Peyer's patch (tissue), 4 donors: ENCODE measurements around the gene SPATA33. TPM values are rescaled to one million over a fixed set of nuclear protein-coding genes. Genes with fewer than 3 reads are reported as not detected.

ENCODE experiments used
- DNase-seq, 3 donors: peaks; one replicate each; pipeline ENCODE4 v3.0.0-alpha.2; 2017 to 2019
- H3K27ac ChIP-seq, 4 donors: fragments of 200-600 bp; sonication (generic); one replicate each; pipeline ENCODE4 v1.5.1; 2016 to 2019
- H3K27me3 ChIP-seq, 2 donors: fragments of 200-600 bp; sonication (generic); one replicate each; pipeline ENCODE4 v1.5.1; 2019
- H3K36me3 ChIP-seq, 3 donors: fragments of 200-600 bp; sonication (generic); one replicate each; pipeline ENCODE4 v1.5.1; 2016 to 2019
- H3K4me1 ChIP-seq, 4 donors: fragments of 200-600 bp; sonication (generic); one replicate each; pipeline ENCODE4 v1.5.1; 2016 to 2019
- H3K4me3 ChIP-seq, 4 donors: fragments of 200-600 bp; sonication (generic); 1 replicate in 3 of 4; 2 replicates in 1 of 4; pipeline ENCODE4 v1.5.1; 2016 to 2019; ENCODE audit warnings: mild to moderate bottlenecking in 1 of 4
- H3K9me3 ChIP-seq, 4 donors: fragments of 200-600 bp; sonication (generic); one replicate each; pipeline ENCODE4 v1.5.1; 2016 to 2019; ENCODE audit warnings: mild to moderate bottlenecking in 1 of 4
- POLR2A ChIP-seq, 2 donors: fragments of 450-650 bp; IDR thresholded peaks; one replicate each; pipeline ENCODE4 v1.5.1; 2017; ENCODE audit warnings: antibody characterized with exemption in 2 of 2, mild to moderate bottlenecking in 2 of 2, moderate library complexity in 2 of 2
- total RNA-seq, 4 donors: library from RNA; depleted of rRNA; stranded (reverse); fragments of >200 nt; gene quantifications; one replicate each; pipeline ENCODE4 v1.1.0, GENCODE V29; 2016
- TF ChIP-seq, protein P1 (sequence below), 6 experiments: fragments of 450-650 bp in 4 of 6; fragments of 200-600 bp in 2 of 6; sonication (generic) in 1 of 6; IDR thresholded peaks; one replicate each; pipeline ENCODE4 v1.5.1; 2017 to 2019; ENCODE audit warnings: antibody characterized with exemption in 6 of 6, mild to moderate bottlenecking in 3 of 6, moderate library complexity in 1 of 6

The SPATA33 gene
- total RNA-seq, 4 donors from 2014 or later, result 13.9 to 76.7 (median 25.6) TPM

DNA sequence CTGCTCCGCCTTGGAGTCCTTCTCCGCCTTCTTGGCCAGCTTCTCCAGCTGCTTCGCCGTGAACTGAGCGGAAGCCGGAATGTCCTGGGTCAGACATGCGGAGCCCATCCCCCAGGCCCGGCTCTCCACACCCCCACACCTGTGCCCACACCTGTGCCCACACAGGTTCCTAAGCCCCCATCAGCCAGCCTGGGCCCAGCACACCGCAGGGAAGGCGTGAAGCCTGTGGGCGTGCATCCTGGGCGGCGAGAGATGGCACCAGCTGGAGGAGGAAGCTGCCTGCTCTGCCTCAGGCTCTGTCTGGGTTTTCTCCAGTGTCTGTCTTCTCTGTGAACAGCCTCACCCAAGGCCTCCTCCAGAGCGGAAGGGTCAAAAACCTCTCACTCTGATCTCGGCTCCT lies 6.1 kb upstream of the SPATA33 start:
- Histone ChIP-seq H3K36me3 (peaks cover 0 to 60% (median 0%) of the 10 kb centered on the region in 3 donors), H3K27me3 (no peaks in the 10 kb centered on the region)
- DNase-seq, result no peak

DNA sequence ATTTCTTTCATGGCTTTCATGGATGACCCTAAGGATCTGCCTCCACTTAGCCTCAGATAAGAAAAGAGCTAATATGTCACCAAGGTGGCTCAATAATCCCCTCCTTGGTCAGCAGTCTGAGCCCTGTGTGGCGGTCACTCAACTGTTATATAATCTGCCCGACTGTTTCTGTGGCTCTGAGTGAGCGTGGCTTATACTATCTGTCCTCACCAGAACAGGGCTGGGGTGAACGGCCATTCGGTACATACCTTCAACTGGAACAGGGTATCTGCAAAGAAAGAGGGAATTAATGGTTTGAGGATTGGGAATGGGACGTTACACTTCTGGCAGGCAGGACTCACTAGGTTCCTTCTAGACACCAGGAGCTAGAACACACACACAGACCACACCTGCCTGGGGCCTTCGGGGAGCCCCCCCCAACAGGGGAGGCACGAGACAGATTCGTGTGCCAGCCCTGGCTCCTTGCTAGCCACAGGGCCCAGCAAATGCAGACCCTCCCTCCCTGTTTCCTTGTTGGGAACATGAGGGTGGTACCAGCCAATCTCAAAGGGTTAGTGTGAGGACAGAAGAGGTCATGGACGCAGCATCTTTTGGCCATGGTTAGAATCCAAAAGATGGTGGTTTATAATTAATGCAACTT lies 3.9 kb upstream of the SPATA33 start:
- DNase-seq, result no peak
- H3K9me3 ChIP-seq, result no peaks in the 10 kb centered on the region

More for the DNA sequence above, 6.1 kb upstream of the SPATA33 start:
- H3K4me3 ChIP-seq, result no peak overlapping the region
- peaks cover 2 to 15% (median 5%) of the 10 kb centered on the region in 4 donors for H3K4me1 ChIP-seq
- H3K9me3 ChIP-seq, result no peaks in the 10 kb centered on the region
- TF ChIP-seq, protein P1, sequence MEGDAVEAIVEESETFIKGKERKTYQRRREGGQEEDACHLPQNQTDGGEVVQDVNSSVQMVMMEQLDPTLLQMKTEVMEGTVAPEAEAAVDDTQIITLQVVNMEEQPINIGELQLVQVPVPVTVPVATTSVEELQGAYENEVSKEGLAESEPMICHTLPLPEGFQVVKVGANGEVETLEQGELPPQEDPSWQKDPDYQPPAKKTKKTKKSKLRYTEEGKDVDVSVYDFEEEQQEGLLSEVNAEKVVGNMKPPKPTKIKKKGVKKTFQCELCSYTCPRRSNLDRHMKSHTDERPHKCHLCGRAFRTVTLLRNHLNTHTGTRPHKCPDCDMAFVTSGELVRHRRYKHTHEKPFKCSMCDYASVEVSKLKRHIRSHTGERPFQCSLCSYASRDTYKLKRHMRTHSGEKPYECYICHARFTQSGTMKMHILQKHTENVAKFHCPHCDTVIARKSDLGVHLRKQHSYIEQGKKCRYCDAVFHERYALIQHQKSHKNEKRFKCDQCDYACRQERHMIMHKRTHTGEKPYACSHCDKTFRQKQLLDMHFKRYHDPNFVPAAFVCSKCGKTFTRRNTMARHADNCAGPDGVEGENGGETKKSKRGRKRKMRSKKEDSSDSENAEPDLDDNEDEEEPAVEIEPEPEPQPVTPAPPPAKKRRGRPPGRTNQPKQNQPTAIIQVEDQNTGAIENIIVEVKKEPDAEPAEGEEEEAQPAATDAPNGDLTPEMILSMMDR (IDR thresholded peaks at IDR 0.05), result no peak
- no peak for TF ChIP-seq POLR2A (IDR thresholded peaks at IDR 0.05)
- no peak overlapping the region for H3K27ac ChIP-seq

DNA sequence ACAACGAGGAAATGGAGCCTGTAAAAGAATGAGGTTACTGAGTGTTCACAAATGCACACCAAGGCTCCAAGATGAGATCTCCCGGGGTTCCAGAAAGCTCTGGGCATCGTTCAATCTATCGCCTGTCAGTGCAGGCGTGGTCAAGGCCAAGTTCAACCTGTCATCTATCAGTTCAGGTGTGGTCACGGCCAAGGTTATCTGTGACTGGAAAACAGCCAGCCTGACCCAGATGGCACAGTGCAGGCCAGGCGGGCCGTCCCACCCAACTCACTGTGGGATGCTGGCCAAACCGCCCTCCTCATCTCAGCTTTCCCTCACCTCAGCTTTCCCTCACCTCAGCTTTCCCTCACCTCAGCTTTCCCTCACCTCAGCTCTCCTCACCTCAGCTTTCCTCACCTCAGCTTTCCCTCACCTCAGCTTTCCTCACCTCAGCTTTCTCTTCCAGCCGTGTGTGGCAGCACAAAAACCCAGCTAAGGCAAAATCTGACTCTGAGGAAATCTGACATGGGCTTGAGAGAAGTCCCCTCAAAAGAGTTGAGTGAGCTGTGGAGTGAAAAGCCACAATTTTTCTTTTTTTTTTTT lies 2.5 kb upstream of the SPATA33 start:
- no peaks in the 10 kb centered on the region for H3K9me3 ChIP-seq
- no peaks in the 10 kb centered on the region for H3K27me3 ChIP-seq
- H3K36me3 ChIP-seq, result peaks cover 0 to 38% (median 0%) of the 10 kb centered on the region in 3 donors
- H3K27ac ChIP-seq, result peak overlapping the region in 2 of 4 donors; percentile 26 to 50
- no peak overlapping the region for H3K4me3 ChIP-seq
- no peak for TF ChIP-seq POLR2A (IDR thresholded peaks at IDR 0.05)
- TF ChIP-seq, protein P1 (IDR thresholded peaks at IDR 0.05), result no peak
- peak in 1 of 3 donors; percentile 67 for DNase-seq
- H3K4me1 ChIP-seq, result peaks cover 4 to 30% (median 11%) of the 10 kb centered on the region in 4 donors

More for the DNA sequence above, 3.9 kb upstream of the SPATA33 start:
- Histone ChIP-seq H3K27me3 (no peaks in the 10 kb centered on the region), H3K36me3 (peaks cover 0 to 50% (median 0%) of the 10 kb centered on the region in 3 donors), H3K4me3 (no peak overlapping the region), H3K27ac (no peak overlapping the region), H3K4me1 (peaks cover 4 to 25% (median 10%) of the 10 kb centered on the region in 4 donors)
- TF ChIP-seq, protein P1 (IDR thresholded peaks at IDR 0.05), result no peak
- no peak for TF ChIP-seq POLR2A (IDR thresholded peaks at IDR 0.05)

DNA sequence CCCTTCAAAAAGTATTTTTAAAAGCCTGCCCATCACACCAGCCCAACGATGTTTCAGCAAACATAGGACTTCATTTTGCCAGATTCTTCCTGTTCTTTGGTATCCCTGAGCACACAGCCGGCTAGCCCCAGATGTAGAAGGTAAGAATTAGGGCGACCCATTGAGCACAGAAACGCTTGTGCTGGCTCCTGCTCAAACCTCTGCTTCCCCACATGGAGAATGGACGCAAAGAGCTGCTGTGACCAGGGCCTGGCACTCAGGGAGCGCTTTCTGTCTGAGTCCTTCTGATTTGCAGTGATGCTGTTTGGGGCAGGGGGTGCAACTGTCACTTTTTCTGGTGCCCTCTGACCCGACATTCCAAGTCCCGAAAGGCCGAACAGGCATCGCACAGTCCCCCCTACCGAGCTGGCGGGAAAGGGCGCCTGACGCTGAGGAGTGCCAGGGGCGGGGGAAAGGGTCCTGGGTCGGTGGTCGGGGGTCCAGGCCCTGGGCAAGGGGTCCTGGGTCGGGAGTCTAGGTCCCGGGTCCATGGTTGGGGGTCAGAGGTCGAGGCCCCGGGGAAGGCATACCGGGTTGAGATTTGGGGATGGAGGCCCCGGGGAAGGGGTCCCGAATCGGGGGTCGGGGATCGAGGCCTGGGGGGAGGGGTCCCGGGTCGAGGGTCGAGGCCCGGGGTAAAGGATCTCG lies 1.1 kb upstream of the SPATA33 start:
- Histone ChIP-seq H3K36me3 (peaks cover 0 to 24% (median 0%) of the 10 kb centered on the region in 3 donors), H3K4me3 (peak overlapping the region; percentile 85 to 99 (median 91)), H3K27ac (peak overlapping the region; percentile 85 to 90 (median 90)), H3K4me1 (peaks cover 4 to 30% (median 11%) of the 10 kb centered on the region in 4 donors), H3K9me3 (no peaks in the 10 kb centered on the region), H3K27me3 (no peaks in the 10 kb centered on the region)
- TF ChIP-seq, protein P1 (IDR thresholded peaks at IDR 0.05), result no peak
- no peak for TF ChIP-seq POLR2A (IDR thresholded peaks at IDR 0.05)
- no peak for DNase-seq

DNA sequence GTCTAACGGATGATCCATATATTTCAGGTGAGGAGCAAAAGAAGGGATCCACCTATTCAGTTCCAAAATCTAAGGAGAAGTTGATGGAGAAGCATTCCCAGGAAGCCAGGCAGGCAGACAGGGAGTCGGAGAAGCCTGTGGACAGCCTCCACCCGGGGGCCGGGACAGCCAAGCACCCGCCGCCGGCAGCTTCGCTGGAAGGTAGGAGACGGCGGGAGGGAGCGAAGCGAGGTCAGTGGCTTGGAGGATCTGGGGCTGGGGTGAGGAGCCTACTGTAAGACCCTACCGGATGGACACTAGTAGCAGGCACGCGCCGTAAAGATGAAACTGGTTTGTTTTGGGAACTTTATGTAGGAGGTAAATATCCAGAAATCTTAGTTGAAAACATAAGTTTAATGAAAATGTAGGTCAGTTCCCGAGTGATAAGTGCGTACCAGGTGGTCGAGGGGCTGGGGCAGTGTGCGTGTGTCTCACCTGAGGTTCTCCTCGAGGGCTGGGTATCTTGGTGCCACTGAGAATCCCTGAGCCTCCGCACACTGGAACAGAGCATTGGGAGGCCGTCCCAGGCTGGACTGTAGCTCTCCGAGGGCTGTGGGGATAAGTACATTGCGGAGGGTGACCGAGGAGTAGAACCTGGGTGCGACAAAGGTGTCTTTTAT lies 714 bp downstream of the SPATA33 start:
- H3K9me3 ChIP-seq, result no peaks in the 10 kb centered on the region
- peaks cover 0 to 16% (median 0%) of the 10 kb centered on the region in 3 donors for H3K36me3 ChIP-seq
- H3K27me3 ChIP-seq, result no peaks in the 10 kb centered on the region
- peak overlapping the region; percentile 85 to 99 (median 91) for H3K4me3 ChIP-seq
- peak overlapping the region; percentile 85 to 90 (median 90) for H3K27ac ChIP-seq
- peaks cover 4 to 30% (median 11%) of the 10 kb centered on the region in 4 donors for H3K4me1 ChIP-seq
- peak in 1 of 2 donors; percentile 34 for TF ChIP-seq POLR2A (IDR thresholded peaks at IDR 0.05)
- TF ChIP-seq, protein P1 (IDR thresholded peaks at IDR 0.05), result no peak
- DNase-seq, result no peak
